HT-29 (cell line): Measurements from ENCODE around the gene SERTM1. TPM values are rescaled to one million over a fixed set of nuclear protein-coding genes. Genes with fewer than 3 reads are reported as not detected.
A peak's percentile ranks its signal among the peaks of the same experiment; 100 is the strongest.

Source experiments
- DNase-seq: peaks from one replicate; pipeline ENCODE4 v3.0.0-alpha.2; 2015; ENCODE audit warnings: low spot score
- total RNA-seq: library from RNA; depleted of rRNA; stranded (reverse); fragments of >200 nt; shearing (Covaris generic); gene quantifications from 2 replicates; pipeline ENCODE4 v1.2.3, GENCODE V29; 2014; rRNA removed

SERTM1 gene
- total RNA-seq, 1 experiment from 2014 or later = not detected

GRCh38 chr13:36710396-36710795 lies 36.6 kb downstream of the SERTM1 start:
- DNase-seq = no peak

GRCh38 chr13:36712290-36712689 lies 38.5 kb downstream of the SERTM1 start:
- DNase-seq = no peak

GRCh38 chr13:36712770-36713169 lies 39.0 kb downstream of the SERTM1 start:
- DNase-seq = no peak

GRCh38 chr13:36713887-36714286 lies 40.1 kb downstream of the SERTM1 start:
- no peak for DNase-seq

GRCh38 chr13:36715841-36716240 lies 42.0 kb downstream of the SERTM1 start:
- no peak for DNase-seq

GRCh38 chr13:36717017-36717416 lies 43.2 kb downstream of the SERTM1 start:
- DNase-seq = no peak

GRCh38 chr13:36717966-36718545 lies 44.2 kb downstream of the SERTM1 start:
- DNase-seq = no peak

- DNase-seq = no peak
These were observed 44.9 kb downstream of the SERTM1 start for GRCh38 chr13:36718686-36719085.

- no peak for DNase-seq
These were observed 50.3 kb downstream of the SERTM1 start for GRCh38 chr13:36724141-36724540.

- DNase-seq = no peak
These were observed 52.1 kb downstream of the SERTM1 start for GRCh38 chr13:36725936-36726335.

GRCh38 chr13:36728006-36728405 lies 54.2 kb downstream of the SERTM1 start:
- no peak for DNase-seq

GRCh38 chr13:36736119-36736726 lies 62.4 kb downstream of the SERTM1 start:
- peak; percentile 79 for DNase-seq

- DNase-seq = no peak
These were observed 63.8 kb downstream of the SERTM1 start for GRCh38 chr13:36737524-36738083.

GRCh38 chr13:36745436-36745835 lies 71.6 kb downstream of the SERTM1 start:
- no peak for DNase-seq

- no peak for DNase-seq
These were observed 72.2 kb downstream of the SERTM1 start for GRCh38 chr13:36746051-36746450.

Other genes with a start within 250 kb of the SERTM1 start
- not detected in 2 replicates for gene CCNA1, start 241.5 kb upstream of the SERTM1 start, total RNA-seq
- gene RFXAP, start 145.2 kb downstream of the SERTM1 start, total RNA-seq = 1.7 and 2.0 TPM in 2 replicates
- gene SMAD9, start 246.2 kb downstream of the SERTM1 start, total RNA-seq = 0.10 TPM in 1 of 2 replicates, not detected in the other